SK-N-SH (cell line): ENCODE measurements around the gene RGS6. TPM values are rescaled to one million over a fixed set of nuclear protein-coding genes. Genes with fewer than 3 reads are reported as not detected.

ENCODE experiments used
- CTCF ChIA-PET: fragments of 300-600, 350-600 bp; formaldehyde crosslinking; extraction: SDS; loops from one replicate; lab custom pipeline; 2021; lab: Yijun Ruan, JAX
- POLR2A ChIA-PET: fragments of 350-600 bp; sonication (Branson Sonifier 250); formaldehyde crosslinking; extraction: SDS; loops from one replicate; lab custom pipeline; 2020; ENCODE audit warnings: antibody characterized with exemption, inconsistent platforms; lab: Yijun Ruan, JAX
- DNase-seq: peaks from one replicate; pipeline ENCODE4 v3.0.0; 2012
- H2AFZ ChIP-seq: fragments of 200-600 bp; sonication (generic); 2 replicates; pipeline ENCODE4 v1.8.1; 2016; ENCODE audit warnings: antibody characterized with exemption, mild to moderate bottlenecking, low read depth
- H3F3A ChIP-seq: fragments of 200-600 bp; sonication (generic); replicated peaks from 2 replicates; pipeline ENCODE3; 2016; ENCODE audit warnings: antibody characterized with exemption, mild to moderate bottlenecking; ENCODE audit not compliant: insufficient read depth
- H3K27ac ChIP-seq, 2 experiments: fragments of 200-500 bp in 1 of 2; fragments of 200-600 bp in 1 of 2; sonication (Bioruptor generic) in 1 of 2; sonication (generic), shearing (Covaris generic) in 1 of 2; 2 replicates each; pipeline versions ENCODE4 v1.5.1 to v1.6.1; 2014 to 2016; ENCODE audit warnings: low read depth in 2 of 2, inconsistent platforms in 1 of 2, low read length in 1 of 2, mild to moderate bottlenecking in 1 of 2, mixed read lengths in 1 of 2
- H3K27me3 ChIP-seq: fragments of 200-600 bp; sonication (generic), shearing (Covaris generic); 2 replicates; pipeline ENCODE4 v1.6.1; 2016; ENCODE audit warnings: mixed run types; ENCODE audit not compliant: insufficient read depth
- H3K36me3 ChIP-seq, 2 experiments: fragments of 200-500 bp in 1 of 2; fragments of 200-600 bp in 1 of 2; sonication (Bioruptor generic) in 1 of 2; sonication (generic) in 1 of 2; replicated peaks in 1 of 2; 2 replicates each; pipeline versions ENCODE3 to v1.5.1; 2014 to 2016; ENCODE audit warnings: low read length in 1 of 2, mild to moderate bottlenecking in 1 of 2; ENCODE audit not compliant: insufficient read depth in 2 of 2, control insufficient read depth in 1 of 2
- H3K4me1 ChIP-seq, 2 experiments: fragments of 200-500 bp in 1 of 2; fragments of 200-600 bp in 1 of 2; sonication (Bioruptor generic) in 1 of 2; sonication (generic), shearing (Covaris generic) in 1 of 2; 2 replicates each; pipeline versions ENCODE4 v1.5.1 to v1.6.1; 2014 to 2016; ENCODE audit warnings: low read depth in 1 of 2, low read length in 1 of 2, mixed run types in 1 of 2; ENCODE audit not compliant: insufficient read depth in 2 of 2, control insufficient read depth in 1 of 2
- H3K4me2 ChIP-seq: fragments of 200-600 bp; sonication (generic), shearing (Covaris generic); 2 replicates; pipeline ENCODE4 v1.6.1; 2017; ENCODE audit warnings: mixed run types
- H3K4me3 ChIP-seq, 2 experiments: fragments of 200-500 bp in 1 of 2; fragments of 200-600 bp in 1 of 2; sonication (Bioruptor generic) in 1 of 2; sonication (generic), shearing (Covaris generic) in 1 of 2; 2 replicates each; pipeline versions ENCODE4 v1.5.1 to v1.8.1; 2014 to 2016; ENCODE audit warnings: low read depth in 2 of 2, inconsistent platforms in 1 of 2, low read length in 1 of 2, mild to moderate bottlenecking in 1 of 2, mixed read lengths in 1 of 2, moderate library complexity in 1 of 2
- H3K79me2 ChIP-seq: fragments of 200-600 bp; sonication (generic); 2 replicates; pipeline ENCODE4 v1.8.1; 2017; ENCODE audit warnings: mild to moderate bottlenecking; ENCODE audit not compliant: insufficient read depth
- H3K9ac ChIP-seq: fragments of 200-600 bp; sonication (generic); 2 replicates; pipeline ENCODE4 v1.6.1; 2017; ENCODE audit warnings: mixed run types
- H3K9me2 ChIP-seq: fragments of 200-600 bp; sonication (generic); 2 replicates; pipeline ENCODE4 v1.6.1; 2017; ENCODE audit warnings: mixed run types
- H3K9me3 ChIP-seq: fragments of 200-600 bp; sonication (generic); 2 replicates; pipeline ENCODE4 v1.6.1; 2017; ENCODE audit warnings: mixed run types, mild to moderate bottlenecking, moderate library complexity
- H4K20me1 ChIP-seq: fragments of 200-600 bp; sonication (generic); 2 replicates; pipeline ENCODE4 v1.6.1; 2017; ENCODE audit warnings: mild to moderate bottlenecking, mixed run types; ENCODE audit not compliant: insufficient read depth
- FOXJ3 ChIP-seq: sonication (generic); formaldehyde crosslinking; IDR thresholded peaks from 2 replicates; pipeline ENCODE4 v1.5.1; 2020; ENCODE audit warnings: mild to moderate bottlenecking, missing genetic modification reagents
- FOXM1 ChIP-seq: IDR thresholded peaks from 2 replicates; pipeline ENCODE4 v1.4.0; 2012; ENCODE audit warnings: low read depth, mild to moderate bottlenecking
- GABPA ChIP-seq: IDR thresholded peaks from 2 replicates; pipeline ENCODE4 v1.4.0; 2012; ENCODE audit warnings: low read depth, mild to moderate bottlenecking
- MXI1 ChIP-seq: IDR thresholded peaks from 2 replicates; pipeline ENCODE4 v1.6.1; 2012; ENCODE audit warnings: mild to moderate bottlenecking, low read depth, low read length, improper control_type of control experiment
- NRF1 ChIP-seq: IDR thresholded peaks from 2 replicates; pipeline ENCODE4 v1.6.1; 2012; ENCODE audit warnings: low read depth, mild to moderate bottlenecking, low read length
- RAD21 ChIP-seq: IDR thresholded peaks from 2 replicates; pipeline ENCODE4 v1.6.1; 2012; ENCODE audit warnings: mild to moderate bottlenecking, low read length
- RFX5 ChIP-seq: IDR thresholded peaks from 2 replicates; pipeline ENCODE4 v1.6.1; 2012; ENCODE audit warnings: mild to moderate bottlenecking, improper control_type of control experiment, low read length
- SMC3 ChIP-seq: IDR thresholded peaks from 2 replicates; pipeline ENCODE4 v1.6.1; 2012; ENCODE audit warnings: low read depth, low read length, improper control_type of control experiment
- TAF1 ChIP-seq: IDR thresholded peaks from 2 replicates; pipeline ENCODE4 v1.6.1; 2012; ENCODE audit warnings: low read depth, mild to moderate bottlenecking, low read length, moderate library complexity, borderline replicate concordance
- TEAD4 ChIP-seq: IDR thresholded peaks from 2 replicates; pipeline ENCODE4 v1.4.0; 2012; ENCODE audit warnings: mild to moderate bottlenecking, borderline replicate concordance; ENCODE audit not compliant: insufficient read depth
- WGBS: methylation state at CpG from one replicate; pipeline ENCODE4 v1.1.6; 2017; ENCODE audit warnings: low lambda C conversion rate; 5-methylcytosine and 5-hydroxymethylcytosine counted together
- polyA plus RNA-seq, 3 experiments: library from polyadenylated mRNA; depleted of rRNA; stranded (reverse); fragments of >200 nt; gene quantifications; 2 replicates each; pipeline ENCODE4 v1.2.3, GENCODE V29; 2012
- TF ChIP-seq, protein P1 (sequence below): fragments of 150-350 bp; IDR thresholded peaks from 2 replicates; pipeline ENCODE4 v1.6.1; 2017; ENCODE audit warnings: antibody characterized with exemption, low read length, low read depth, borderline replicate concordance
- TF ChIP-seq, protein P2 (sequence below): fragments of 150-350 bp; IDR thresholded peaks from 2 replicates; pipeline ENCODE4 v1.6.1; 2016; ENCODE audit warnings: mild to moderate bottlenecking, low read depth, low read length
- TF ChIP-seq, protein P3 (sequence below): fragments of 200-600 bp; sonication (generic); IDR thresholded peaks from 2 replicates; pipeline ENCODE4 v1.6.1; 2017; ENCODE audit warnings: antibody characterized with exemption, mild to moderate bottlenecking, moderate library complexity
- TF ChIP-seq, protein P4 (sequence below): IDR thresholded peaks from 2 replicates; pipeline ENCODE4 v1.6.1; 2012; ENCODE audit warnings: mild to moderate bottlenecking, low read depth, low read length, moderate library complexity
- TF ChIP-seq, protein P5 (sequence below): IDR thresholded peaks from 2 replicates; pipeline ENCODE4 v1.4.0; 2012; ENCODE audit warnings: low read depth
- TF ChIP-seq, protein P6 (sequence below): IDR thresholded peaks from 2 replicates; pipeline ENCODE4 v1.4.0; 2012; ENCODE audit warnings: low read depth, borderline replicate concordance

Gene RGS6
- polyA plus RNA-seq, 1 of the 3 experiments (the other 2 are of a cell fraction): not detected

DNA sequence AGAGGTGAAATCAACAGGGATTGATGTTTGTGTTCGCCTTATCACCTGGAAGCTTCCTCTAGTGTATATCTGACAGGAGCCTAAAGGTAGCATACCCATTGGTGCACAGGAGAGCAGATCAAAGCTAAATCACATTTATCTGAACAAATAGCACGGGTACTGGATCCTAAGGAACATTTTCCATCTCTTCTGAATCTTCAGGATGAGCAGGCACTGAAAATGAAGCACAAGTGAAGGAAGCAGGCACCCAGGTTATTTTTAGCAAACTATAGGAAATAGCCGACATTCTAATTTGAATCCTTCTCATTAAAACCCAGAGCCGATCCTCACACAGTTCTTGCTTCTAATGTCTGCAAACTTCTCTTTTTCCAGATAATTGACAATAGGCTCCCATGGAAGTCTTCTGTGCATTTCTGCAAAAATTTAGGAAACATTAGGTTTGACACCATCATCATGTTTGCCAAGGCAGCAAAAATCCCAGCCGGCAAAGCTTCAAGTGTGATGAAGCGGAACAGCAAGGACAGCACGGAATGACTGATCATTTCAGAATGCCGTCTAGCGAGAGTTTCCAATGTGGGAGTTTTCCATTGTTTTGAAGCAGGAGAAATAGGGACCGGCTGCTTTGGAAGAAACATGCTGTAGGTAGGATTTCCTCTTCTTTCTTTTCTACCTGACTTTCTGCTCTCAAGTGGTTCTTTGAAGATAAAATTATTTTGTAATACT, 24.3 kb upstream of the RGS6 start:
- H3K4me2 ChIP-seq: no peak overlapping the region

DNA sequence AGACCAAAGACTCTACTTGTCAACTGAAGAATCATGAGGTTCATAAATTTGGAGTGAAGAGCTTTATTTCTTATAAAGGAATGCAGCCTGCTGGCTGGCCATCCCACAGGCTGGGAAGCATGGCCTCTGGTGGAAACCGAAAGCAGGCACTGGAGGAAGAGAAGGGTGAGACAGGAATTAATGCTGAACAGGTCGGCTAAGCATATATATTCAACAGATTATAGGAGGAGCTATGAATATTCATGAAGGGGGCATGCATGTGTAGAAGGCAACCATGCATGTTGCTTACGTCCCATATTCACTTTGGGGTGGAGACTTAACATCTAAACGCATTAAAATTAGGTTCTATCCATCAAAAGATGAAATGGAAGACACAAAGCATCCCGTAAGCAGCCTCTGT, 20.6 kb upstream of the RGS6 start:
- 2% methylated on average over 5 of the region's 5 CpGs for WGBS
- POLR2A ChIA-PET: no interaction called here
- H3K9ac ChIP-seq: no peak overlapping the region
- TF ChIP-seq RFX5: no peak
- TF ChIP-seq, protein P1, sequence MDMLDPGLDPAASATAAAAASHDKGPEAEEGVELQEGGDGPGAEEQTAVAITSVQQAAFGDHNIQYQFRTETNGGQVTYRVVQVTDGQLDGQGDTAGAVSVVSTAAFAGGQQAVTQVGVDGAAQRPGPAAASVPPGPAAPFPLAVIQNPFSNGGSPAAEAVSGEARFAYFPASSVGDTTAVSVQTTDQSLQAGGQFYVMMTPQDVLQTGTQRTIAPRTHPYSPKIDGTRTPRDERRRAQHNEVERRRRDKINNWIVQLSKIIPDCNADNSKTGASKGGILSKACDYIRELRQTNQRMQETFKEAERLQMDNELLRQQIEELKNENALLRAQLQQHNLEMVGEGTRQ: no peak
- TF ChIP-seq NRF1: no peak
- TF ChIP-seq, protein P2, sequence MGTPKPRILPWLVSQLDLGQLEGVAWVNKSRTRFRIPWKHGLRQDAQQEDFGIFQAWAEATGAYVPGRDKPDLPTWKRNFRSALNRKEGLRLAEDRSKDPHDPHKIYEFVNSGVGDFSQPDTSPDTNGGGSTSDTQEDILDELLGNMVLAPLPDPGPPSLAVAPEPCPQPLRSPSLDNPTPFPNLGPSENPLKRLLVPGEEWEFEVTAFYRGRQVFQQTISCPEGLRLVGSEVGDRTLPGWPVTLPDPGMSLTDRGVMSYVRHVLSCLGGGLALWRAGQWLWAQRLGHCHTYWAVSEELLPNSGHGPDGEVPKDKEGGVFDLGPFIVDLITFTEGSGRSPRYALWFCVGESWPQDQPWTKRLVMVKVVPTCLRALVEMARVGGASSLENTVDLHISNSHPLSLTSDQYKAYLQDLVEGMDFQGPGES: no peak
- no peak for TF ChIP-seq TEAD4
- TF ChIP-seq MXI1: no peak
- TF ChIP-seq RAD21: no peak
- TF ChIP-seq, protein P3, sequence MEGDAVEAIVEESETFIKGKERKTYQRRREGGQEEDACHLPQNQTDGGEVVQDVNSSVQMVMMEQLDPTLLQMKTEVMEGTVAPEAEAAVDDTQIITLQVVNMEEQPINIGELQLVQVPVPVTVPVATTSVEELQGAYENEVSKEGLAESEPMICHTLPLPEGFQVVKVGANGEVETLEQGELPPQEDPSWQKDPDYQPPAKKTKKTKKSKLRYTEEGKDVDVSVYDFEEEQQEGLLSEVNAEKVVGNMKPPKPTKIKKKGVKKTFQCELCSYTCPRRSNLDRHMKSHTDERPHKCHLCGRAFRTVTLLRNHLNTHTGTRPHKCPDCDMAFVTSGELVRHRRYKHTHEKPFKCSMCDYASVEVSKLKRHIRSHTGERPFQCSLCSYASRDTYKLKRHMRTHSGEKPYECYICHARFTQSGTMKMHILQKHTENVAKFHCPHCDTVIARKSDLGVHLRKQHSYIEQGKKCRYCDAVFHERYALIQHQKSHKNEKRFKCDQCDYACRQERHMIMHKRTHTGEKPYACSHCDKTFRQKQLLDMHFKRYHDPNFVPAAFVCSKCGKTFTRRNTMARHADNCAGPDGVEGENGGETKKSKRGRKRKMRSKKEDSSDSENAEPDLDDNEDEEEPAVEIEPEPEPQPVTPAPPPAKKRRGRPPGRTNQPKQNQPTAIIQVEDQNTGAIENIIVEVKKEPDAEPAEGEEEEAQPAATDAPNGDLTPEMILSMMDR: no peak
- TF ChIP-seq FOXM1: no peak
- TF ChIP-seq, protein P4, sequence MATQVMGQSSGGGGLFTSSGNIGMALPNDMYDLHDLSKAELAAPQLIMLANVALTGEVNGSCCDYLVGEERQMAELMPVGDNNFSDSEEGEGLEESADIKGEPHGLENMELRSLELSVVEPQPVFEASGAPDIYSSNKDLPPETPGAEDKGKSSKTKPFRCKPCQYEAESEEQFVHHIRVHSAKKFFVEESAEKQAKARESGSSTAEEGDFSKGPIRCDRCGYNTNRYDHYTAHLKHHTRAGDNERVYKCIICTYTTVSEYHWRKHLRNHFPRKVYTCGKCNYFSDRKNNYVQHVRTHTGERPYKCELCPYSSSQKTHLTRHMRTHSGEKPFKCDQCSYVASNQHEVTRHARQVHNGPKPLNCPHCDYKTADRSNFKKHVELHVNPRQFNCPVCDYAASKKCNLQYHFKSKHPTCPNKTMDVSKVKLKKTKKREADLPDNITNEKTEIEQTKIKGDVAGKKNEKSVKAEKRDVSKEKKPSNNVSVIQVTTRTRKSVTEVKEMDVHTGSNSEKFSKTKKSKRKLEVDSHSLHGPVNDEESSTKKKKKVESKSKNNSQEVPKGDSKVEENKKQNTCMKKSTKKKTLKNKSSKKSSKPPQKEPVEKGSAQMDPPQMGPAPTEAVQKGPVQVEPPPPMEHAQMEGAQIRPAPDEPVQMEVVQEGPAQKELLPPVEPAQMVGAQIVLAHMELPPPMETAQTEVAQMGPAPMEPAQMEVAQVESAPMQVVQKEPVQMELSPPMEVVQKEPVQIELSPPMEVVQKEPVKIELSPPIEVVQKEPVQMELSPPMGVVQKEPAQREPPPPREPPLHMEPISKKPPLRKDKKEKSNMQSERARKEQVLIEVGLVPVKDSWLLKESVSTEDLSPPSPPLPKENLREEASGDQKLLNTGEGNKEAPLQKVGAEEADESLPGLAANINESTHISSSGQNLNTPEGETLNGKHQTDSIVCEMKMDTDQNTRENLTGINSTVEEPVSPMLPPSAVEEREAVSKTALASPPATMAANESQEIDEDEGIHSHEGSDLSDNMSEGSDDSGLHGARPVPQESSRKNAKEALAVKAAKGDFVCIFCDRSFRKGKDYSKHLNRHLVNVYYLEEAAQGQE: no peak
- no peak for TF ChIP-seq TAF1
- TF ChIP-seq, protein P5, sequence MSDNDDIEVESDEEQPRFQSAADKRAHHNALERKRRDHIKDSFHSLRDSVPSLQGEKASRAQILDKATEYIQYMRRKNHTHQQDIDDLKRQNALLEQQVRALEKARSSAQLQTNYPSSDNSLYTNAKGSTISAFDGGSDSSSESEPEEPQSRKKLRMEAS: no peak
- TF ChIP-seq GABPA: no peak
- TF ChIP-seq, protein P6, sequence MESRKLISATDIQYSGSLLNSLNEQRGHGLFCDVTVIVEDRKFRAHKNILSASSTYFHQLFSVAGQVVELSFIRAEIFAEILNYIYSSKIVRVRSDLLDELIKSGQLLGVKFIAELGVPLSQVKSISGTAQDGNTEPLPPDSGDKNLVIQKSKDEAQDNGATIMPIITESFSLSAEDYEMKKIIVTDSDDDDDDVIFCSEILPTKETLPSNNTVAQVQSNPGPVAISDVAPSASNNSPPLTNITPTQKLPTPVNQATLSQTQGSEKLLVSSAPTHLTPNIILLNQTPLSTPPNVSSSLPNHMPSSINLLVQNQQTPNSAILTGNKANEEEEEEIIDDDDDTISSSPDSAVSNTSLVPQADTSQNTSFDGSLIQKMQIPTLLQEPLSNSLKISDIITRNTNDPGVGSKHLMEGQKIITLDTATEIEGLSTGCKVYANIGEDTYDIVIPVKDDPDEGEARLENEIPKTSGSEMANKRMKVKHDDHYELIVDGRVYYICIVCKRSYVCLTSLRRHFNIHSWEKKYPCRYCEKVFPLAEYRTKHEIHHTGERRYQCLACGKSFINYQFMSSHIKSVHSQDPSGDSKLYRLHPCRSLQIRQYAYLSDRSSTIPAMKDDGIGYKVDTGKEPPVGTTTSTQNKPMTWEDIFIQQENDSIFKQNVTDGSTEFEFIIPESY: no peak

More for the DNA sequence above, 24.3 kb upstream of the RGS6 start:
- POLR2A ChIA-PET: no interaction called here
- 31% methylated on average over 10 of the region's 10 CpGs for WGBS
- no peaks in the 10 kb centered on the region for H3F3A ChIP-seq
- no peaks in the 10 kb centered on the region for H3K79me2 ChIP-seq
- H3K9ac ChIP-seq: no peak overlapping the region
- no peaks in the 10 kb centered on the region for H3K9me2 ChIP-seq
- no peaks in the 10 kb centered on the region for H4K20me1 ChIP-seq
- no peaks in the 10 kb centered on the region for H3K4me1 ChIP-seq
- H3K36me3 ChIP-seq: no peaks in the 10 kb centered on the region
- no peak for DNase-seq
- H3K27me3 ChIP-seq: peaks cover 7% of the 10 kb centered on the region; the same call in 1 of the 2 replicates
- H3K27ac ChIP-seq: no peak overlapping the region
- no peak overlapping the region for H3K4me3 ChIP-seq
- no peaks in the 10 kb centered on the region for H3K9me3 ChIP-seq
- CTCF ChIA-PET: no interaction called here
- no peak for TF ChIP-seq FOXJ3 (CRISPR knock-in tag)
- TF ChIP-seq RFX5: no peak
- TF ChIP-seq SMC3: no peak
- TF ChIP-seq GABPA: no peak
- no peak for TF ChIP-seq TAF1
- no peak overlapping the region for H2AFZ ChIP-seq

More for the DNA sequence above, 20.6 kb upstream of the RGS6 start:
- no peaks in the 10 kb centered on the region for H3K9me3 ChIP-seq
- H3K27me3 ChIP-seq: peaks cover 13% of the 10 kb centered on the region; the same call in 1 of the 2 replicates
- H3K9me2 ChIP-seq: no peaks in the 10 kb centered on the region
- H3K4me1 ChIP-seq: no peaks in the 10 kb centered on the region
- no peak overlapping the region for H2AFZ ChIP-seq
- DNase-seq: no peak
- H3K79me2 ChIP-seq: no peaks in the 10 kb centered on the region
- H3K4me2 ChIP-seq: no peak overlapping the region
- H3K4me3 ChIP-seq: no peak overlapping the region
- CTCF ChIA-PET: interaction anchor here (2.2 kb wide), 1 partner anchor 56 kb away, joined by 7 read pairs; no protein-coding TSS in a partner anchor
- H3F3A ChIP-seq: no peaks in the 10 kb centered on the region
- H4K20me1 ChIP-seq: no peaks in the 10 kb centered on the region
- no peak overlapping the region for H3K27ac ChIP-seq
- no peaks in the 10 kb centered on the region for H3K36me3 ChIP-seq
